BJ (cell line): ENCODE data around the gene SCYGR4. TPM values are rescaled to one million over a fixed set of nuclear protein-coding genes. Genes with fewer than 3 reads are reported as not detected.

Experiments used
- CTCF ChIA-PET: fragments of 350-600 bp; formaldehyde crosslinking; extraction: SDS; loops from one replicate; lab custom pipeline; 2021; ENCODE audit warnings: antibody characterized with exemption, inconsistent platforms; lab: Yijun Ruan, JAX
- POLR2A ChIA-PET: fragments of 300-600 bp; sonication (Branson Sonifier 250); formaldehyde crosslinking; extraction: SDS; loops from one replicate; lab custom pipeline; 2021; ENCODE audit warnings: antibody characterized with exemption; lab: Charles Lee
- DNase-seq: peaks from one replicate; pipeline ENCODE4 v3.0.0-alpha.2; 2011; ENCODE audit warnings: low read depth
- H3K27me3 ChIP-seq: 2 replicates; pipeline ENCODE4 v1.6.0; 2011; ENCODE audit warnings: low read length; ENCODE audit not compliant: control insufficient read depth, insufficient read depth
- H3K36me3 ChIP-seq: 2 replicates; pipeline ENCODE4 v1.5.1; 2011; ENCODE audit warnings: low read length; ENCODE audit not compliant: control insufficient read depth, insufficient read depth
- H3K4me3 ChIP-seq: 2 replicates; pipeline ENCODE4 v1.5.1; 2011; ENCODE audit warnings: low read depth, mild to moderate bottlenecking, control low read depth, low read length
- polyA plus RNA-seq: library from polyadenylated mRNA; depleted of rRNA; stranded (reverse); fragments of >200 nt; gene quantifications from 2 replicates; pipeline ENCODE4 v1.2.3, GENCODE V29; 2011
- TF ChIP-seq, protein P1 (sequence below): IDR thresholded peaks from 2 replicates; pipeline ENCODE4 v1.5.1; 2011; ENCODE audit warnings: low read depth, mild to moderate bottlenecking, control low read depth, inconsistent platforms, low read length, moderate library complexity; ENCODE audit not compliant: insufficient read depth

Gene SCYGR4
- polyA plus RNA-seq, 1 experiment = not detected

DNA sequence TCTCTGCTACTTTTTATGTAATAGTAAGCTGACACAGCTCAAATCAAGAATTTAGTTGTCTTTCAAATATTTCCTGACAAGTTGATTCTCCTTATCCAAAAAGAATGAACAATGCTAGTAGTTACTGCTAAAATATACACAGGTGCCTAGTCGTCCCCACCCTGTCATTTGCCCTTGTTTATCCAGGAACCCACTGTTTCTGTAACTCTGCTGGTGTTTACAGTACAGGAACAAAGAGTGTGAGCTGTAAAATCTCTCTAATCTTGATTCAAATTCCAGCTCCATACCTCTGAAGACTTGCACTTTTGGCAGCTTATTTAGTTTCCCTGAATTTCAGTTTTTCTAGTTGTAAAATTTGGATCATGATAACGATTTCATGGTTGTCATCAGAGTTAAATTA is 39.7 kb upstream of the SCYGR4 start:
- Histone ChIP-seq H3K4me3 (no peak overlapping the region), H3K36me3 (no peaks in the 10 kb centered on the region), H3K27me3 (no peaks in the 10 kb centered on the region)
- TF ChIP-seq, protein P1, sequence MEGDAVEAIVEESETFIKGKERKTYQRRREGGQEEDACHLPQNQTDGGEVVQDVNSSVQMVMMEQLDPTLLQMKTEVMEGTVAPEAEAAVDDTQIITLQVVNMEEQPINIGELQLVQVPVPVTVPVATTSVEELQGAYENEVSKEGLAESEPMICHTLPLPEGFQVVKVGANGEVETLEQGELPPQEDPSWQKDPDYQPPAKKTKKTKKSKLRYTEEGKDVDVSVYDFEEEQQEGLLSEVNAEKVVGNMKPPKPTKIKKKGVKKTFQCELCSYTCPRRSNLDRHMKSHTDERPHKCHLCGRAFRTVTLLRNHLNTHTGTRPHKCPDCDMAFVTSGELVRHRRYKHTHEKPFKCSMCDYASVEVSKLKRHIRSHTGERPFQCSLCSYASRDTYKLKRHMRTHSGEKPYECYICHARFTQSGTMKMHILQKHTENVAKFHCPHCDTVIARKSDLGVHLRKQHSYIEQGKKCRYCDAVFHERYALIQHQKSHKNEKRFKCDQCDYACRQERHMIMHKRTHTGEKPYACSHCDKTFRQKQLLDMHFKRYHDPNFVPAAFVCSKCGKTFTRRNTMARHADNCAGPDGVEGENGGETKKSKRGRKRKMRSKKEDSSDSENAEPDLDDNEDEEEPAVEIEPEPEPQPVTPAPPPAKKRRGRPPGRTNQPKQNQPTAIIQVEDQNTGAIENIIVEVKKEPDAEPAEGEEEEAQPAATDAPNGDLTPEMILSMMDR = no peak
- no peak for DNase-seq
- CTCF ChIA-PET = interaction anchor here (0.7 kb wide), 1 partner anchor 171 kb away, joined by 3 read pairs; no protein-coding TSS in a partner anchor
- POLR2A ChIA-PET = no interaction called here

DNA sequence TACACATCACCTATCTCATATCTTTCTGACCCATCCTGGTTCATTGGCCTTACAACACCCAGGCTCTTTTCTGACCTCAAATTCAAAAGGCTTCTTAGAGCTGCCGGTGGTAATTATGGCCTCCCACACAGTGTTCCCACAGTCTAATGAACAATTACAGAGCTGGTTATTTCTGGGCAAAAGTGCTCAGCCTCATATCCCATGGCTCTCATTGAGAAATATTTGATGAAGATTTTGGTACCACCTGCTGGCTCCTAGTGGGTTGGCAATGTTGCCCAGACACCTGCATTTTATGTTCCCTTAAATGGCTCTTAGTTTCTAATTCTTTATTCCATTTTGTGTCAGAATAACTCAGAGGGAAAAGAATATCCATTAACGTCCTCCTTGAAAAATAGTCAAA is 38.7 kb upstream of the SCYGR4 start:
- Histone ChIP-seq H3K36me3 (no peaks in the 10 kb centered on the region), H3K27me3 (no peaks in the 10 kb centered on the region), H3K4me3 (no peak overlapping the region)
- DNase-seq = no peak
- ChIA-PET POLR2A (no interaction called here), CTCF (interaction anchor here (1.6 kb wide), 1 partner anchor 173 kb away, joined by 4 read pairs; no protein-coding TSS in a partner anchor)
- TF ChIP-seq, protein P1 = no peak

DNA sequence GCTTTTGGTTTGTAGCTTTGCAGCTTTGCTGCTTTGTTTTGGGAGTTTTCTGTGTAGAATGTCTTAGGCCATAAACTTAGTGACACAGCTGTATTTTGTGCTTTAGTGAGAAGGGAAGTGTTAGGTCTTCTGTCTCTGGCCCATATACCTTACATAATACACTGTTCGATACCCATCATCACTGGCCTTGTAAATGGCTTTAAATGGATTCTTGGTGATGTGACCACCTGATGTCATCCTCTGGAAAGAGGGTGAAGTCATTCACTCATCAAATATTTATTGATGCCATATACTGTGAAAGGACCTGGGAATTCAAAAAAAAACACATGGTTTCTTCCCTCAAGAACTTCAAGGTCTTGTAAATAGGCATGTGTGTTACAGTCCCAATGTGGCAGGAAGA is 37.5 kb upstream of the SCYGR4 start:
- DNase-seq = no peak
- no peak overlapping the region for H3K4me3 ChIP-seq
- TF ChIP-seq, protein P1 = no peak
- no peaks in the 10 kb centered on the region for H3K36me3 ChIP-seq
- ChIA-PET POLR2A (no interaction called here), CTCF (interaction anchor here (0.6 to 0.7 kb wide), 2 partner anchors 9 to 154 kb away, joined by 3 read pairs; no protein-coding TSS in a partner anchor)
- no peaks in the 10 kb centered on the region for H3K27me3 ChIP-seq

DNA sequence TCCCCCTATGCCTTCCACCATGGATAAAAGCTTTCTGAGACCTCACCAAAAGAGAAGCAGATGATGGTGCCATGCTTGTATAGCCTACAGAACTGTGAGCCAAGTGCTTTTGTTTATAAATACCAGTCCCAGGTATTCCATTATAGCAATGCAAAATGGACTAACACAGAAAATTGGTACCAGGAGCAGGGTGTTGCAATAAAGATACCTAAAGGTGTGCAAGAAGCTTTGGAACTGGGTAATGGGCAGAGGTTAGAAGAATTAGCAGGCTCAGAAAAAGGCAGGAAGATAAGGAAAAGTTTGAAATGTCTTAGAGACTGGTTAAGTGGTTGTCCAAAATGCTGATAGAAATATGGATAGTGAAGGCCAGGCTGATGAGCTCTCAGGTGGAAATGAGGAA is 34.9 kb upstream of the SCYGR4 start:
- no peaks in the 10 kb centered on the region for H3K36me3 ChIP-seq
- CTCF ChIA-PET = no interaction called here
- H3K27me3 ChIP-seq = no peaks in the 10 kb centered on the region
- no peak for DNase-seq
- H3K4me3 ChIP-seq = no peak overlapping the region
- POLR2A ChIA-PET = no interaction called here
- TF ChIP-seq, protein P1 = no peak

DNA sequence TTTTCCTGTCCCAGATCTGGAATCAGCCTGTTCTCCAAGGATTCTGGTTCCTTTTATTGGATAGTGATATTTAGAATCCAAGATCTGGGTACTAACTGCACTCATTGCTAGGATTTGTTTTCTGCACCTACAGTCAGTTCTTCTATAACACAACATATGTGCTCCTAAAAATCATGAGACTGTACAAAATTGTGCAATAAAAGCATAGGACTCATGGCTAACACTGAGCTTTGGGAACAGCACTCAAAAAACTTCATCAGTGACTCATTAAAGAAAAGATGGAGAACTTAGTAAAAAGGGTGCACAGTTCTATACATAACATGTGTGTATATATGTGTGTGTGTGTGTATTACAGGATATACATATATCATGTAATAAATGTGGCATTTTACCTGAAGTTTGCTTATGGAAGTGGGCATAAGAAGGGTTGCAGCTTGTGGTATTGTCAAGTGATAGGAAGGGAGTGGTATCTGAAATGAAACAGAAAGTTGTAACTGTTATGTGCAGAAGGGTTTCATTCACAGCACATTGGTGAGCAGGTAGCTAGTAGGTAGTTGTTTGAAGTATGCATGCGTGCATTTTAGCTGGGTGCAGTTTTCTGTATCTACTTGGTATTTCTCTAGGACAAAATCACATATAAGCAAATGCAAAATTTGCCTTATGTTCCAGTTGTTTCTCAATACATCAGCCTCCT is 24.5 kb upstream of the SCYGR4 start:
- ChIA-PET POLR2A (no interaction called here), CTCF (no interaction called here)
- Histone ChIP-seq H3K4me3 (no peak overlapping the region), H3K27me3 (no peaks in the 10 kb centered on the region; the same call in 1 of the 2 replicates), H3K36me3 (no peaks in the 10 kb centered on the region)
- TF ChIP-seq, protein P1 = no peak
- no peak for DNase-seq
